GM19438 (cell line): ENCODE measurements around the gene TEF.

Source experiments
- ATAC-seq: cut with Tn5 transposase; IDR thresholded peaks from one replicate; pipeline ENCODE4 v1.9.1; 2021; ENCODE audit warnings: low read depth; ENCODE audit not compliant: unreplicated experiment

The TEF gene

DNA sequence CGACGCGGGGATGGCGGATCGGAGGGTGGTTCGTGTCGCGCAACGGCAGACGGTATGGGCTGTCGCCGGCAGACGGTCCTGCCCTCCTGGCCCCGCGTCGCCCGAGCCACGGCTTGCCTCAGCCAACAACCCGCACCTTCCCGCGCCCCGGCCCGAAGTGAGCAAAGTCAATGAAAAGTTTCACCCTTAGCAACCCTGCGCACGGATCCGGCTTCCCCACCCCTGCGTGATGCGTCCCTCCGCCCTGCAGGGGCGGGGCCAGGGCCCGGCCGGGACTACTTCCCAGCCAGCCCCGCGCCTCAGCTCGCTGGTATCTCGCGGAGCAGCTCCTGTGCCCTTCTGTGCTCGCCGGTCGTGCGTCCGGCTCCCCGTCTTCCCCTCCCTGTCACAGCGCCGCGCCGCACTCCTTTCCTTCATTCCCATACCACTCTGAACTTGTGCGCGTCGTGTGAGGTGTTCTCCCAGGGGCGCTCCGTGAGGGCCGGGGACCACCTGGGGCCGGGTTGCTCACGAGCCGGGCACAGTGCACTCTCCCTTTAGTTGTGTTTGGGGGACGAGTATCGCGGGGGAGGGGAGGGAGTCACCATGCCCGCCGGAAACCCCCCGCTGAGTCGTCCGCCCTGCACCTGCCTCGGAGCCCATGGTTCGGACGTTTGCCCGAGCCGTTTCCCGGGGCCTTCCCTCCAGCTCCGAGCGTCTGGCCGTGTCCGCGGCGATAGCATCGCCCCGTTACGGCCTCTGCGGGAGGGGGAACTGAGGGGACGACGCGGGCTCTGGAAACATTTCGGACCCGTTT is 65.1 kb downstream of the TEF start, which contains the start of gene TOB2:
TOB2 (minus strand) TSS at position 163 of the 796 bp plus-strand sequence. CDS start 9,456 bp downstream, outside the sequence.
- ATAC-seq, result peak; percentile 38

DNA sequence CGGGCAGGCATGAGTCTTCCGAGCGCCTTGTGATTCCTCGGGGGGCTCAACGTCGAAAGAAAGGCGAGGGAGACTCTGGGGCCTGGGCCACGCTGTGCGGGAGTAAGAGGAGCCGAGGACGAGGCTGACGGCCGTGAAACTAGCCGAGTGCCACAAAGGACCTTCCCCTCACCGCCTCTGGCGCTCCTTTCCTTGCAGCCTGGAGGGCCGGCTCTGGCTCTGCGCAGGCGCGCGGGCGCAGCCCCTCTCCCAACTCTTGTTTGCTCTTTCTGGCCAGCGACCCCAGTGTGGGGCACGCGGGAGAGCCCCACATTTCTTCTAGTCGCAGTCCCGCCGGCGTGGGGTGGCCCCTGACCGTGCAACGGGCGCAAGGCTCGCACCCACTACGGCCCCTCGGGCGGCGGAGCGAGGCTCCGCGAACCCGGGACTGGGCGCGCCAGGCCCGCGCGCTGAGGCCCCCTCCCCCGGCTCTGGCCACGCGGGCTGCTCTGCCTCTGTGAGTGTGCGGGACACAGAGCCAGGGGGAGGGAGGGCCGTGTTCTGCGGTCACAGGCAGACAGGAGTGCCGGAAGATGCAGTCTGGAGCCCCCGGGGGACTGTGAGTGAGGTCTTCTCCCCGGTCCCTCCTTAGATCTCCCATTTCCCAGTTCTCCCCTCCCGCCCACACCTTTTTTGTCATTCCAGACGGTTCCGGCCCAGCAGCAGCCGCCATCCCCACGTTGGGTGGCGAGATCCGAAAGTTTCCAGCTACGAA is 65.9 kb downstream of the TEF start:
- ATAC-seq, result no peak

DNA sequence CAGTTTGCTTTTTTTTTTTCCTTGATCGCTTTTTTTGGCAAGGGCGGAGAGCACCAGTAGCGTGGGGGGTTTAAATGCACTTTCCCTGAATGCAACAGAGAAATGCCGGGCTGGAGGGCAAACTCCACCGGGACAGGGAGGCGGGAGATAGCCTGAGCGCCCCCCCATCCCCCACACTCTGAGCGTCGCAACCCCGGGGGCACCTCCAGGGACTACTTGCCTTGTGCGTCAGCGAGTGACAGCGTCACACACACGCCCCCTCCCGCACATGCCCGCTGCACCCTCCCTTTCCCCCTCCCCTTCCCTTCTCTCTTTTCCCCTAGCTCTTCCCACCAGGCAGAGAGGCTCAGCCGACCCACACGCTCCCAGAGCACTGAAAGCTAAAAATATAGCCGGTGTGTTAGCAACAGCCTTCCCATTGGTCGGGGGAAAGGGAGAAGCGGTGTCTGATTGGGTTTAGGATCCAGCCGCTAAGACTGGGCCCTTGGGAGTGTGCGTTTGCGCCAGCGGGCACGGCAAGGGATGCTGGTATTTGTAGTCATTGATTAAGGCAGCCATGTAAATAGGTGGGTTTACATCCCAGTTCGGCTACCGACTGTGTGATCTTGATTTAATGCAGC is 66.6 kb downstream of the TEF start:
- peak; percentile 45 for ATAC-seq
